Glutamatergic neuron (in vitro differentiated cells): ENCODE results near the gene FAM163B. TPM values are rescaled to one million over a fixed set of nuclear protein-coding genes. Genes with fewer than 3 reads are reported as not detected.

Experiments used
- DNase-seq: peaks from one replicate; pipeline ENCODE4 v3.0.0; 2022
- H3K27ac Mint-ChIP-seq: one replicate; pipeline ENCODE4 v1.8.0; 2020; ENCODE audit warnings: mild to moderate bottlenecking, mixed read lengths, inconsistent platforms; ENCODE audit not compliant: unreplicated experiment
- H3K27me3 Mint-ChIP-seq: one replicate; pipeline ENCODE4 v1.8.0; 2020; ENCODE audit warnings: mild to moderate bottlenecking, moderate library complexity, mixed read lengths, inconsistent platforms; ENCODE audit not compliant: unreplicated experiment
- H3K36me3 Mint-ChIP-seq: one replicate; pipeline ENCODE4 v1.8.0; 2020; ENCODE audit warnings: mild to moderate bottlenecking, mixed read lengths, inconsistent platforms; ENCODE audit not compliant: unreplicated experiment
- H3K4me1 Mint-ChIP-seq: one replicate; pipeline ENCODE4 v1.8.0; 2020; ENCODE audit warnings: mild to moderate bottlenecking, low read depth, mixed read lengths, inconsistent platforms; ENCODE audit not compliant: unreplicated experiment
- H3K4me3 Mint-ChIP-seq: one replicate; pipeline ENCODE4 v1.8.0; 2020; ENCODE audit warnings: mild to moderate bottlenecking, mixed read lengths, inconsistent platforms; ENCODE audit not compliant: unreplicated experiment
- H3K9me3 Mint-ChIP-seq: one replicate; pipeline ENCODE4 v1.8.0; 2020; ENCODE audit warnings: mild to moderate bottlenecking, moderate library complexity, mixed read lengths, inconsistent platforms; ENCODE audit not compliant: unreplicated experiment
- total RNA-seq: library from RNA; stranded (reverse); fragmentation: NEBNext Ultra II Directional; extraction: Animal tissue kit (Norgen Biotek cat#: 25700); gene quantifications from one replicate; pipeline ENCODE4 v1.2.1, GENCODE V29; 2021; ENCODE audit not compliant: unreplicated experiment
- TF ChIP-seq, protein P1 (sequence below): fragments of 200-600 bp; sonication (generic); IDR thresholded peaks from one replicate; pipeline ENCODE4 v1.5.0; 2021; ENCODE audit not compliant: partially characterized antibody, unreplicated experiment

The FAM163B gene
- total RNA-seq, 1 donor from 2014 or later, result 0.51 TPM

DNA sequence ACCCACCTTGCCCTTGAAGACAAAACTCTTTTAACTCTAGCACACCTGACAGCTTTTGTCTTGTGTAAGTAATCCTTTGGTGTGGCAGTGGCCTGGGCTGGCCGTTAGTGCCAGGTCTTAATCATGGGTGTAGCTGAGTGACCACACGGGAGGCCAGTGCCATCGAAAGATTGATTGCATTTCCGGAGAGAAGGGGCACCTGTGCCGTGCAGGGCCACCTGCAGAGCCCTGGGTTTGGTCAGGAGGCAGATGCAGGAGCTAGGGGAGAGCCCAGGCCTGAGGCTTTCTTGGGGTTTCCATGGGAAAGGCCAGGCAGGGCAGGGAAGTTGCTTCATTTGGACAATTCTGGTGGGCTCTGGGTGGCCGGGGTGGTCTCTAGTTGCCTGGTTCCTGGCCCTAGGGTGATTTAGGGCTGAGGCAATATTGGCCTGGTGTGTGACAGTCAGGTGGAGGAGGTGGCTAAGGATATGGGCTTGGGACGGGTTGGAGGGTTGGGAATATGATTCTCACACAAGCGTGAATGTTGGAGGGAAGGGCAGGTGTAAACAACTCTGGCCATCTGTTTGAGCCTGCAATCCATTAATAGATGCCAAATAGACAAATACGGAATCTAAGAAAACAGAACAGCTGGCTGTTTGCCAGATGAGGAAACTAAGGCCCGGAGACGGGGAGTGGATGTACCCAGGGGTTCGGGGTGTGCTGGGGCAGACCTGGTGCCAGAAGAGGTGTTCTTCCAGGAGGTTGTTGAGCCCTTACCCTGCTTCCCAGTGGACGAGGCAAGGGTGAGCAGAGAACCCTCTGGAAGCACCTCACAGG, 31.6 kb upstream of the FAM163B start:
- peaks cover 26% of the 10 kb centered on the region for H3K4me1 Mint-ChIP-seq
- DNase-seq, result no peak
- TF ChIP-seq, protein P1, sequence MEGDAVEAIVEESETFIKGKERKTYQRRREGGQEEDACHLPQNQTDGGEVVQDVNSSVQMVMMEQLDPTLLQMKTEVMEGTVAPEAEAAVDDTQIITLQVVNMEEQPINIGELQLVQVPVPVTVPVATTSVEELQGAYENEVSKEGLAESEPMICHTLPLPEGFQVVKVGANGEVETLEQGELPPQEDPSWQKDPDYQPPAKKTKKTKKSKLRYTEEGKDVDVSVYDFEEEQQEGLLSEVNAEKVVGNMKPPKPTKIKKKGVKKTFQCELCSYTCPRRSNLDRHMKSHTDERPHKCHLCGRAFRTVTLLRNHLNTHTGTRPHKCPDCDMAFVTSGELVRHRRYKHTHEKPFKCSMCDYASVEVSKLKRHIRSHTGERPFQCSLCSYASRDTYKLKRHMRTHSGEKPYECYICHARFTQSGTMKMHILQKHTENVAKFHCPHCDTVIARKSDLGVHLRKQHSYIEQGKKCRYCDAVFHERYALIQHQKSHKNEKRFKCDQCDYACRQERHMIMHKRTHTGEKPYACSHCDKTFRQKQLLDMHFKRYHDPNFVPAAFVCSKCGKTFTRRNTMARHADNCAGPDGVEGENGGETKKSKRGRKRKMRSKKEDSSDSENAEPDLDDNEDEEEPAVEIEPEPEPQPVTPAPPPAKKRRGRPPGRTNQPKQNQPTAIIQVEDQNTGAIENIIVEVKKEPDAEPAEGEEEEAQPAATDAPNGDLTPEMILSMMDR, result no peak
- no peaks in the 10 kb centered on the region for H3K36me3 Mint-ChIP-seq
- H3K4me3 Mint-ChIP-seq, result peak overlapping the region; percentile 15
- H3K9me3 Mint-ChIP-seq, result peaks cover 13% of the 10 kb centered on the region
- peaks cover 19% of the 10 kb centered on the region for H3K27me3 Mint-ChIP-seq
- no peak overlapping the region for H3K27ac Mint-ChIP-seq

DNA sequence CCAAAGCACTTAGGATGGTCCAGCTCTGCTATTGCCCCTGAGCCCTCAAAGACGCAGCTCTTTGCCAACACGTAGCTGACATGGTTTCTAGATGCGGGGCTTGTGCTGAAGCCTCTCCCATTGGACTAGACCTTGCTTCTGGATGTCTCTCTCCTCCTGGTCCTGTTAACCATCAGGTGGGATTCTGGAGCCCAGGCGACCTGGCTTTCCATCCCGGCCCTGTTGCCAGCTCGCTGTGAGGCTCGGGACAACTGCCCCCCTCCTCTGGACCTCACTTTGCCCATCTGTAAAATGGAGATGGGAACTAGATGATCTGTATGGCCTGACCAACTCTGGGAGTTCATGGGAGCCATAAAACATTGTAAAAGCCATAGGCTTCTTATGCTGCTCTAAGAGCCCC, 31.0 kb upstream of the FAM163B start:
- TF ChIP-seq, protein P1, result no peak
- peaks cover 15% of the 10 kb centered on the region for H3K9me3 Mint-ChIP-seq
- no peak for DNase-seq
- H3K27me3 Mint-ChIP-seq, result peaks cover 21% of the 10 kb centered on the region
- no peaks in the 10 kb centered on the region for H3K36me3 Mint-ChIP-seq
- no peak overlapping the region for H3K4me3 Mint-ChIP-seq
- peaks cover 29% of the 10 kb centered on the region for H3K4me1 Mint-ChIP-seq
- H3K27ac Mint-ChIP-seq, result no peak overlapping the region

DNA sequence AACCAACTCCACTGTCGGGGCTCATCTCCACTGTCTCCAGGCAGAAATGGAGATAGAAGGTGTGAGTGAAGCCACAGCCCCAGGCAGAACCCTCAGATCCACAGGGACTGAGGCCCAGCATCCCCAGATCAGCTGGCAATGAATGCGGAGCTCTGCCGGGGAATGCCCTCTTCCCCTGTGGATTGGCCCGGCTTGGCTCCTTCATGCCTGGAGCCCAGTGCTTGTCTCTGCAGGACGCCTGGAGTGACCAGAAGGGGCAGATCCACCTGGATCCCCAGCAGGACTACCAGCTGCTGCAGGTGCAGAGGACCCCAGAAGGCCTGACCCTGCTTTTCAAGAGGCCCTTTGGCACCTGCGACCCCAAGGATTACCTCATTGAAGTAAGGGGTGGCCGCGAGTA, 30.4 kb upstream of the FAM163B start:
- TF ChIP-seq, protein P1, result no peak
- H3K4me3 Mint-ChIP-seq, result no peak overlapping the region
- peaks cover 34% of the 10 kb centered on the region for H3K4me1 Mint-ChIP-seq
- H3K36me3 Mint-ChIP-seq, result no peaks in the 10 kb centered on the region
- peaks cover 26% of the 10 kb centered on the region for H3K27me3 Mint-ChIP-seq
- DNase-seq, result no peak
- H3K9me3 Mint-ChIP-seq, result peaks cover 18% of the 10 kb centered on the region
- no peak overlapping the region for H3K27ac Mint-ChIP-seq

DNA sequence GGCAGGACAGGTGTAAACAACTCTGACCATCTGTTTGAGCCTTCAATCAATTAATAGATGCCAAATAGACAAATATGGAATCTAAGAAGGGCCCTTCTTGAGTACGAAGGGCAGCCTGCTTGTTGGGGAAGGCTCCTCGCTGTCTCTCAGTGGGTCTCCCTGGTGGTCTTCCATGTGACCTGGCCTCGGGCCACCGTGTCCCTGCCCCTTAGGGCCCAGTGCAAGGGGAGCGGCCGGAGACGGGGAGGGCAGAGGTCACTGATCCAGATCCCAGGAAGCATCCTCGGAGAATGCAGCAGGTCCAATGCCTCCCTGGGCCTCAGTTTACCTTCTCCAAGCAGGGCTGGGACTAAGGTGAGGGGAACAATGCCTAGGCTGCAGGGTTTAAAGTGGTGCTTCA, 29.5 kb upstream of the FAM163B start:
- Mint-ChIP-seq H3K4me3 (no peak overlapping the region), H3K4me1 (peaks cover 40% of the 10 kb centered on the region), H3K27ac (no peak overlapping the region), H3K9me3 (peaks cover 18% of the 10 kb centered on the region), H3K36me3 (no peaks in the 10 kb centered on the region), H3K27me3 (peaks cover 29% of the 10 kb centered on the region)
- DNase-seq, result no peak
- TF ChIP-seq, protein P1, result no peak

GRCh38 chr9:133638076-133638475, 28.9 kb upstream of the FAM163B start:
- TF ChIP-seq, protein P1, result no peak
- H3K4me3 Mint-ChIP-seq, result no peak overlapping the region
- no peaks in the 10 kb centered on the region for H3K36me3 Mint-ChIP-seq
- H3K4me1 Mint-ChIP-seq, result peaks cover 43% of the 10 kb centered on the region
- H3K27me3 Mint-ChIP-seq, result peaks cover 32% of the 10 kb centered on the region
- no peak for DNase-seq
- H3K9me3 Mint-ChIP-seq, result peaks cover 18% of the 10 kb centered on the region
- H3K27ac Mint-ChIP-seq, result no peak overlapping the region
